NCI-H2171 treated with DMSO at 0.1 percent for 48 hours (cell line): Measurements from ENCODE around the gene IQCH.

Experiments
- DNase-seq: peaks from one replicate; lab custom pipeline; 2025; lab: John Stamatoyannopoulos, UW

IQCH gene

GRCh38 chr15:67254238-67255175, at the start of gene IQCH, which contains the start of gene AAGAB:
Gene IQCH, plus strand, starts transcription at chr15:67254786. Its CDS starts 111 bp downstream, at chr15:67254897.
Gene AAGAB, minus strand, starts transcription at chr15:67254661. Its CDS starts 30 bp downstream, at chr15:67254631.
- peak; percentile 94 for DNase-seq

DNA sequence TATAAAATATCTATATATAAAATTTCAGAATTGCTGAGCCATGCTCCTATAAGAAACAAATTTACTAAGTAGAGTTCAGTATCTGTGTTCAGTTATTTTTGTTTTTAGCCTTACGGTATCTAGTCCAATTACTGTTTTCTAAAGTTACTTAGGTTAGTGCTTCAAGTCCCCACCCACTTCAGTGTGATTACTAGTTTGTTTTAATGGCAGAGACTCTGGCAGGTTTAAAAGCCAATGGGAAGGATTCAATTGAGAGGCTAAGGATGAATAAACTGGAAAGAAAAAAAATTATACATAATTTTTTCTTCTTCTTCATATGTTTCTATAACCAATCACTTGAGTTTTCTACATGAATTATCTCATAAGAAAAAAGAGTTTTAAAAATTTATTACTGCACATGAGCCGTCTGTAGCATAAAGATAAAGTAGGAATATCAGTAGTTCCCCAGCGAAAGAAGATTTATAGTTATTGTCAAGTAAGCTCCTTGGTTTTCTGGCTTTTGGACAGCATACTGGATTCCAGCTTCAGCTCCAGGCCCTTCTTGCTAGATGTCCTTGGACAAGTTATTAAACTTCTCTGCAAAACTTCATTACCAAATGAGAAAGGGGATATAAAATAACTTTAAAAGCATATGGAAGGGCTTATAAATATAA, 46.9 kb upstream of the IQCH start:
- DNase-seq = no peak

- DNase-seq = no peak
These were observed 46.2 kb upstream of the IQCH start for GRCh38 chr15:67208396-67208795.

- no peak for DNase-seq
These were observed 43.9 kb upstream of the IQCH start for GRCh38 chr15:67210555-67211168.

- no peak for DNase-seq
These were observed 41.8 kb upstream of the IQCH start for GRCh38 chr15:67212684-67213367.

DNA sequence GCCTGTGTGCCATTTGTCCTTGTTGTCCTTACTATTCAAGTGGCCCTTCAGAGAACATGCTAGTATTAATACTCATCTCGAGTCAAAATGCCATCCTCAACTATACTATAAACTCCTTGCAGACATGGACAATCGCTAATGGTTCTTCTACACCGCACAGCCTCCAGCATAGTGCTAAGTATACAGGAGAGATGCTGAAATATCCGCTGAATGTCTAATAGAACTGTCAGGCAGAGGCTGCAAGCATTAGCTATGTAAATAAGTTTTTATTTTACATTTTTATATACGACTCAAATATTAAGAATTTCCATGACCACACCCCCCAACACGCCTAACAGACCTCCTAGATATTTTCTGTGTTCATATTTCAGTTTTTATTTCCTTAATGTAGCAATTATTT, 39.5 kb upstream of the IQCH start:
- no peak for DNase-seq

DNA sequence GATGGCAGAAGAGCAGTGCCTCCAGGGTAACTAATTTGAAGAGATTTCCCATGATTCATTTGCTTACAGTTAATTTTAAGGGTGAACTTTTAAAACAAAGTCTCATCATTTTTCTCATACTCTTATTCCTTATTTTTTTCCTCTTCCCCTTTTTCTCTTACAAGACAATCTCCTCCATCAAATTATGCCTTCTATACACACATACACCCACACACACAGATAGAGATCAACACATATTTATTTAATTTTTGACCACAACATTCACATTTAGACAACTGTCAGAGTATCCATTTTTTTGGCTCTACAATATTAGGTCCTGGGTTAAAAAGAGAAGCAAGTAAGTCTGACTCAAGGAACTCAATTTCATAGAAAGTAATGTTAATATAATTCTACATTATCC, 37.7 kb upstream of the IQCH start:
- DNase-seq = no peak

GRCh38 chr15:67218428-67218827, 36.2 kb upstream of the IQCH start:
- no peak for DNase-seq

GRCh38 chr15:67219288-67219687, 35.3 kb upstream of the IQCH start:
- no peak for DNase-seq

GRCh38 chr15:67224889-67225288, 29.7 kb upstream of the IQCH start:
- no peak for DNase-seq

DNA sequence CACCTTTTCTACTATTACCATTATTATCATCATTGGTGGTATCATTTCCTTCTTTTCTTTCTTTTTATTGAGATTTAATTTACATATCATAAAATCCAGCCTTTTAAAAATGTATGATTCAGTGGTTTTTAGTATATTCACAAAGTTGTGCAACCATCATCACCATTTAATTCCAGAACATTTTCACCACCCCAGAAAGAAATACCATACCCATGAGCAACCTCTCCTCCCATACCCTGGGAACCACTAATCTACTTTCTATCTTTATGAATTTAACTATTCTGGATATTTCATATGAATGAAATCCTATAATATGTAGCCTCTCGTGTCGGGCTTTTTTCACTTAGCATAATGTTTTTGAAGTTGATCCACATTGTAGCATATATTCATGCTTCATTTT, 29.2 kb upstream of the IQCH start:
- DNase-seq = no peak

DNA sequence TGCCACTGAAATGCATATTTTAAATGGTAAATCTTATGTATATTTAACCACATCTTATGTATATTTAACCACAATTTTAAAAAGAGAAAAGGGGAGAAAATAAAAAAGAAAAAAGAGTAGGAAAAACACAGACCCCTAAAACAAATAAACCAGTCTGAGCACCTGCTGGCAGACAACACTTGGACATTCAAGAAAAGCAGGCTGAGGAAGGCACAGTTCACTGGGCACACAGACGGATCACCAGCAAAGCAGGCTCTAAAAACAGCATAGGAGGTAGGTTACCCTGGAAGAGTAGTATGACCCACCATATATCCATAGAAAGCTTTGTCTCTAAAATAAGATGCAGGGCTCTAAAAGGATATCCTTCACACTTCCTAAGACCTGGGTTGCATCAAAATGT, 27.2 kb upstream of the IQCH start:
- DNase-seq = no peak

DNA sequence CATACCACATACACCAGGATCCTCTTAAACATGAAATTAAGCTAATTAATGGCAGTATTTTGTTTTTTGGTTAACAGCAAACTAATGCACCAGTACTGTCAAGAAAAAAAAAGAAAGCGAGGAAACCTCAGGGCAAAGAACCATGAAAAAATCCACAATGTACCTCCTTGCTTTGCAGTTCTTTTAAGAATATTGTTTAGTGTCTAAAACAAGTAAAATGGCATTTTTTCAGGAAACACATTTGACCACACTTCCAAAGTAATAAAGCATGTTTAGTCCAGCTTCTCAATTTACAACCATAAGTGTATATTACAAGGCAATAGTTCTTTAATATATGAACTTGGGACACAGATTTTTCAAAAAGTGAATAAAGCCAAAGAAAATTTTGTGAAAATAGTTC, 26.7 kb upstream of the IQCH start:
- no peak for DNase-seq

DNA sequence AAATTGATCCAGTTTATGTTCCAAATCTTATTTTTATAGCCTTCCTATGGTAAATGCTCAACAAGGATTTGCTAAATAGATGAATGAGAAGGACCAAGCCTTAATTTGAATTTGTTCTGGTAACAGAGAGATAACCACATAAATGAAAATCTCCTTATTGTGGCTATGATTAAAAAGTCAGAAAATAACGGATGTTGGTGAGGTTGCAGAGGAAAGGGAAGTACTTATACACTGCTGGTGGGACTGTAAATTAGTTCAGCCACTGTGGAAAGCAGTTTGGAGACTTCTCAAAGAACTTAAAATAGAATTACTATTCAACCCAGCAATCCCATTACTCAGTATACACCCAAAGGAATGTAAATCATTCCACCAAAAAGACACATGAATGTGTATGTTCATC, 26.3 kb upstream of the IQCH start:
- DNase-seq = no peak

GRCh38 chr15:67230504-67230903, 24.1 kb upstream of the IQCH start:
- no peak for DNase-seq

GRCh38 chr15:67232591-67232990, 22.0 kb upstream of the IQCH start:
- DNase-seq = no peak

- DNase-seq = peak; percentile 54
These were observed 14.1 kb upstream of the IQCH start for GRCh38 chr15:67240235-67241131.

DNA sequence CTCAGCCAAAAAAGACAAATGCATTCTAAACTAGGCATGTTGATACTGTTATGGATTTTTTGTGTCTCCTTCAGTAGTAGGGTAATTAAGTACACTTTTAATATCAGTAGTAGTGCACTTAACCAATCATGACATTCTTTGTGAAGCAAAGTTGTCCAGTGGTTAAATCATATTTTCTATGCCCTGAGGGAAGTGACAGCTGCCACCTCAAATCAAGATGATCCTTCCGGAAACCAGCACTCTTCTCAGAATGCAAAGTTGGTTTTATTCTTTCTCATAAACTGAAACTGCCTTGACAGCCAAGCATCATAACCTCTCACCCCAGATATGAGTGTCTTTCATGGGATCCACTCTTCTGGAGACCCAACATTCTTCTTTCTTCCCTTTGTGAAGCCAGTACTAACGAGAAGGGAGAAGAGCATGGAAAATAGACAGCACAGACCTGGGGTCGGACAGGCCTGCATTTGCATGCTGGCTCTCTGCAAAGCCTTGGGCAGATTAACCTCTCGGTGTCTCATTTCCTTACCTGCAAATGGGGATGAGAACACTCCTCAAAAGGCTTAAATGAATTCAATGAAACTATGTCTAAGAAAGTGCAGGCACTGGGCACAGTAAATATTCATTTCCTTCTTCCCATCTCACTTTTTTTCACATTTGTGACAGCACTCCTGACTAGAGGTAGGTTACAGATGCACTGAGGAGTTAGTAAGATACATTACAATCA, 13.3 kb upstream of the IQCH start:
- no peak for DNase-seq

DNA sequence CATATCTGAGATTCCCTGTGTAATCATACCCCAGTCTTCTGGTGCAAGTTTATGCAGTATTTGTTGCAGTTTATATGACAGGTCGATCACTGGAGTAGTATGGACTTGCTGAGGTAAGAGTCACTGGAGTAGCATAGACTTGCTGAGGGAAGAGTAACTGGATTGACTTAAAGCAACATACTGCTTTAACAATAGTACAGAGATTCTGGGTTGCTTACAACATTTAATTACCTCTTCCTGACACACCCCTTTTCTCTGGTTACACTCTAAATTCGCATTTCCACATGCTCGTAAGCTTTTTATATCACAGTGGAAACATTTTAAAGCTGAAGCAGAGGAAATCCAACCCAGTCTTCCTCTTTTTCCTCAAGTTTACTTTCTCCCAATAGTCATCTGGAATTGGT, 11.9 kb upstream of the IQCH start:
- no peak for DNase-seq

GRCh38 chr15:67244971-67245478, 9.6 kb upstream of the IQCH start:
- no peak for DNase-seq
